ENCODE results near the gene PDPK1.
A peak's percentile ranks its signal among the peaks of the same experiment; 100 is the strongest.
"Not testable (repeated sequence)": the region's sequence is repeated elsewhere in the genome, so short reads cannot be mapped to it uniquely, and the experiment has no call there.

PDPK1 gene

DNA sequence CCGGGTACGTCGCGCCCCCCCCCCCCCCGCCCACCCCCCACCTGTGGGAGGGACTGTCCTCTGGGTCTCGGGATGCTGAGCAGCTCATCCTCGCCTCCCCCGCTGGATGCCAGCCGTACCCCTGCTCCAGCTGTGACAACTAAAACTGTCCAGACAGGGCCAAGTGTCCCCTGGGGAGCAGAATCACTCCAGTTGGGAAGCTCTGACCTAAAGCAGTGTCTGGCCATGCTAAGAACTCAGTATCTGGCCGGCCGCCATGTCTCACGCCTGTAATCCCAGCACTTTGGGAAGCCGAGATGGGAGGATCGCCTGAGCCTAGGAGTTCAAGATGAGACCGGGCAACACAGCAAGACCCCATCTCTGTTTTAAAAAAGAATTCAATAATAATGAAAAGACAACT, 83.0 kb downstream of the PDPK1 start:
- not testable (repeated sequence) for DNase-seq

DNA sequence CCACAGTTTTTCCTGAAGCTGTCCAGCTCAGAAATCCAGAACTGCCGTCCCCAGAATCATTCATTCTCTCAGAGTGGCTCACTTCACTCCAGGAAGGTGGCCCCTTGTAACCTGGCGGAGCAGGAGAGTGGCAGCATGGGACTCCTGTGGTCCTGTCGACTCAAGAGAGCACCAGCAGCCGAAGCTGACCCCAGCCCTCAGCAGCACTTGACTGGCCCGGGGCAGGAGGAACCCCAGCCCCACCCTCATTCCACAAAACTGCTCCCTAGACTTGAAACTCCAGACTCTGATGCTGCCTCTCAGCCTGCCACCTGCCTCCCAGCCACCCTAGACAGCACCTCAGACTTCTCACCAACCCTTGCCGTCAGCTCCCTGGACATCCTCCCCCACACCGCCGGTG, 83.6 kb downstream of the PDPK1 start:
- not testable (repeated sequence) for DNase-seq

DNA sequence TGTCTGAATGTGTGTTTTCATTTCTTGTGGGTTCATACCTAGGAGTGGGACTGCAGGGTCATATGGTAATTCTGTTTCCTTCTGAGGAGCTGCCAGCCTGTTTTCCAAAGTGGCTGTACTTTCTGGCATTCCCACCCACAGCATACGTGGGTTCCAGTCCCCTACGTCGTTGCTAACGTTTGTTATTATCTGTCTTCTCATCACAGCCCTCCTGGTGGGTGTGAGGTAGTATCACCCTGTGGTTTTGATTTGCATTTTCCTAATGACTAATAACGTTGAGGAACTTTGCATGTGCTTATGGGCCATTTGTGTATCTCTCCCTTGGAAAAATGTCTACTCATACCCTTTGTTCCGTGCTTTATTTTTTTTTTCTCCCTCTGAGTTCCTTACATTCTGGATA, 89.3 kb downstream of the PDPK1 start:
- DNase-seq = not testable (repeated sequence)

DNA sequence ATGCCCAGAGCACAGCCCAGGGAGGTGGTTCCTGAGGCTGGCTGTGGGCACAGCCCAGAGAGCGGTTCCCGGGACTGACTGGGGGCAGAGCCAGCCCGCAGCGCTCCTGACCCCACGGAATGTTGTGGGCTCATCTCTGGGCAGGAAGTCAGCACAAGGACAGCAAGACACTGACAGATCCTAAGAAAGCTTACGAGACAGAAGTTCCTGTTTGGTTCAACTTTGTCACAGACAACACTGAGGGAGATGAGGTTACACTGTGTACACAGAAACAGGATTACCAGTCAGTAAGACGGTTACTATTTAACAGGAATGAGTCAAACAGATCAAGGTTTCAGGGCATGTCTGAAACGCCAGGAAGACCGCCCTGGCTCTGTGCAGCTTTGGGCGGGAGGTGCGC, 93.4 kb downstream of the PDPK1 start:
- not testable (repeated sequence) for DNase-seq

DNA sequence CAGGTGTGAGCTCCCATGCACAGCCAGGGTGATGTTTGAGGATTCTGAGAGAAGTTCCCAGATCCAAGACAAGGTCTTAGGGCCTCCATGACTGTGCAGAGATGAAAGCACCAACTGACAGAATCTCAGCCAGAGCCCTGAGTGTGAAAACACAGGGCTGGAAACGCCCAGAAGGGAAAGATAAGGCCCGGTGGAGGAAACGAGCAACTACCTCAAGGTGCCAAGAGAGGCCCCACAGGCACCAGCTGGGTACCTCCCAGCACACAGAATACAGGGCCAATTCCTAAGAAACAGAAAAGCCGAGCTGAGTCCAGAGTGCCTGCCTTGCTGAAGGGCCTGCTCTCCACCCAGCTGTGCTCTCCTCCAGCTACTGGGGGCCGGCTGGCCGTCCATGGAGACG, 94.5 kb downstream of the PDPK1 start:
- not testable (repeated sequence) for DNase-seq

DNA sequence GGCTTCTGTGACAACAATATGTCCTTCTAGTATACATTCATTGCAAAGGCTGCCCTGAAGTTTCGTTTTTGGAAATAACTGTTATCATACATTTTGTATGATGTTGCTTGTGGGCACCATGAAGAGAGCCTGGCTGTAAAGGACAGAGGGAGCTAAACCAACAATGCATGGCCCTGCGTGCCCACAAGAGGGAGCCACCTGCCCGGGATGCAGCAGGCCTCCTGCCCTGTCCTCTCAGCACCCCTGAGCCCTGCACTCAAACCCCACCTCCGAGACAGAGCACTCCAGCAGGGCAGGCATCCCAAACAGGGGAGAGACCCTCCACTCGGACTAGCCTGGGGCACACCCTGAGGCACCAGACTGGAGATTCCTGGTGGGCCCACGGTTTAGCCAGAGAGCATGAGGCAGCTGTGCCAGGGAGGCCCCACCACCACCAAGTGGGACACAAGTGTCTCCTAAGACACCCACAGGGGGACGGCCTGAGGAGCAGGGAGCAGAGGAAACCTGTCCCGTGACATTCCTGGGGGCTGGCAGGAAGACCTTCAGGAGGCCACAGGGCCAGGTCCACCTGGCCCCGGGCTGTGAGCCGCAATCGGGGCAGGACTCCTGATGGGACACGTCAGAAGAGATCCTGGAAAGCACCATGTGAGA, 101.4 kb downstream of the PDPK1 start:
- peak; percentile 54 to 59 for DNase-seq

DNA sequence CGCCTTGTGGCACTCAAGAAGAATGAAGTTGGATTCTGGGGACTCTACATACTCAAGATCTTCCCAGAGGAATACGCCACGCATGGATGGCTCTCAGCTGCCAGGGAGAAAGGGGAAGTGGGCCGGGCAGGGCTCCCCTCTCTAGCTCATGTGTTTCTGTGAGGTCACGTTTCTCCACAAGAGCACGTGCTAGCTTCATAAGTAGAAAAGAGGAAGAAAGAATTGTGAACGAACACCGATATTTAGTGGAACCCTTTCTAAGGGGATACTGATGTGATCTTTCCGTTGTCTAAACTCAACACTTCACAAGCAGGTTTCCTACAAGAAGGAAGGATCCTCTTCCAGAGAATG, 101.9 kb downstream of the PDPK1 start:
- DNase-seq = not testable (repeated sequence)

DNA sequence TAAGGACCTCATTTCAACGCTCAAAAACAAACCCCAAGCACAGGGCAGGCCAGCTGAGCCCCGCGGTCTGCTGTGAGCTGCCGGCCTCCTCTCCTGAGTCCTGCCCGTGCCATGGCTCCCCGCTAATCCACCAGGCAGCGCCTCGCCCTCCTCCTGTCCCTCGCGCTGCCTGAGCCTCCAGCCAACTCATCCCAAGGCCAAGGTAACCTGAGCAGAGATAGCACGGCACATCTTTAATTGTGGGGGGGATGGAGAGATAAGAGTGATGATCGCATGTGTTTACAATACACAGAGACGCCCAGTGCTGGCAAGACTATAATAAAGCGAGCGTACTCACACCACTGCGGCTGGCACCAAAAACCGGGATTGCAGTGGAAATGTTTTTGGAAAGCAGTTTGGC, 104.7 kb downstream of the PDPK1 start:
- DNase-seq = not testable (repeated sequence)

DNA sequence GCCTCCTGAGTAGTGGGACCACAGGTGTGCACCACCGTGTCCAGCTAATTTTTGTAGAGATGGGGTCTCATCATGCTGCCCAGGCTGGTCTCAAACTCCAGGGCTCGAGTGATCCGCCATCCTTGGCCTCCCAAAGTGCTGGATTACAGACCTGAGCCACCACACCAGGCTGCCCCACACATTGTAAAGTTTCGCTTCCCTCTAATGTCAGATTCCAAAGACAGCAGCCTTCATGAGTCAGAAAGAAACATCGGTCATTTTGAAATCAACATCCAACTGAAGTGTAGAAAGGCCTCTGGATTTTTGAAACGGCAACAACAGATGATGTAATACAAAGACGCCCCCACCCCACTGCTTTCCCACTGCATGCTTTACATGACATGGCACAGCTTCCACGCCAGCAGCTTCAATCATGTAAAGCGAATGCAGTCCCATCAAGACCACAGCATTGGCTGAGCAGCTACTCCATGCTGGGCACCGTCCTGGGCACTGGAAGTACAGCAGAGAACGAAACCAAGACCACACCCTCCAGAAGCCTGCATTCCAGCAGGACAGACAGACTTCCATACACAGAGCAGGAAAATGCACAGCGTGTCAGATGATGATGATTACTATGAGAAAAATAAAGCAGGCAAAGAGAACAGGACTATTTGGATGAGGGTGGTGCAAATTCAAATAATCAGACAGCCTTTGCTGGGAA, 107.1 kb downstream of the PDPK1 start:
- DNase-seq = not testable (repeated sequence)

DNA sequence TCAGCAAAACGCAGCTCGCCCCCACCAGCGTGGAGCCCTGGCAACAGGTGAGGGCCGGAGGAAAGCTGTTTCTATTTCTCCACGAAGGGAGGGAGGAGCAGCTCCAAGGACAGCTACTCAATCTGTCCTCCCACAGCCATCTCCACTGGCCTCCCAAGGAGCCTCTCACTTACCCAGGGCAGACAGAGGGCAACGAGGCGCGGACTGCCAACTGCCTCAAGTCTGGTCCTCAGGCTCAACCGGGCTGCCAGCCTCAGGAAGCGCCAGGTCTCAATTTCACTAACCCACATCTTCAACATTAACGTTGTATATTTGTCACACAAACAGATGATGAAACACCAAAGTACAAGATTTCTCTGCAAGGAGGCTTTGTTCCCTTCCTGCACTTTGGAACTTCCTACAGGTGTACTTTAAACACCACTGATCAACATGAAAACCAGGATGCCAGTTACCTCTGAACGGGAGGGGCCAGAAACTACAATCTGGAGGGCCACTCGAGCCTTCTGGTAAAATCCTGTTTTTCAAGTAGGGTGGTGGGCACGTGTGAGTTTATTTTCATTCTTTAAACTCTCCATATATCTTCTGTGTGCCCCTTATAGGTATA, 113.5 kb downstream of the PDPK1 start:
- not testable (repeated sequence) for DNase-seq

Measured in stimulated activated CD4-positive, alpha-beta T cell treated with anti-CD3 and anti-CD28 coated beads, Interleukin-2, amount 100 ng/mL, for 48 hours (primary cell).